IMR-90 (cell line): ENCODE measurements around the gene ATPAF2.

Experiments
- CEBPB ChIP-seq: IDR thresholded peaks from 2 replicates; pipeline ENCODE4 v1.6.1; 2012; ENCODE audit warnings: low read depth, low read length, improper control_type of control experiment
- POLR2A ChIP-seq: IDR thresholded peaks from 2 replicates; pipeline ENCODE4 v1.6.1; 2012; ENCODE audit warnings: mild to moderate bottlenecking, low read depth, low read length
- TF ChIP-seq, protein P1 (sequence below): conservative IDR thresholded peaks from 2 replicates; pipeline ENCODE4 v1.5.1; 2012; ENCODE audit warnings: mild to moderate bottlenecking, low read depth, low read length, improper control_type of control experiment

DNA sequence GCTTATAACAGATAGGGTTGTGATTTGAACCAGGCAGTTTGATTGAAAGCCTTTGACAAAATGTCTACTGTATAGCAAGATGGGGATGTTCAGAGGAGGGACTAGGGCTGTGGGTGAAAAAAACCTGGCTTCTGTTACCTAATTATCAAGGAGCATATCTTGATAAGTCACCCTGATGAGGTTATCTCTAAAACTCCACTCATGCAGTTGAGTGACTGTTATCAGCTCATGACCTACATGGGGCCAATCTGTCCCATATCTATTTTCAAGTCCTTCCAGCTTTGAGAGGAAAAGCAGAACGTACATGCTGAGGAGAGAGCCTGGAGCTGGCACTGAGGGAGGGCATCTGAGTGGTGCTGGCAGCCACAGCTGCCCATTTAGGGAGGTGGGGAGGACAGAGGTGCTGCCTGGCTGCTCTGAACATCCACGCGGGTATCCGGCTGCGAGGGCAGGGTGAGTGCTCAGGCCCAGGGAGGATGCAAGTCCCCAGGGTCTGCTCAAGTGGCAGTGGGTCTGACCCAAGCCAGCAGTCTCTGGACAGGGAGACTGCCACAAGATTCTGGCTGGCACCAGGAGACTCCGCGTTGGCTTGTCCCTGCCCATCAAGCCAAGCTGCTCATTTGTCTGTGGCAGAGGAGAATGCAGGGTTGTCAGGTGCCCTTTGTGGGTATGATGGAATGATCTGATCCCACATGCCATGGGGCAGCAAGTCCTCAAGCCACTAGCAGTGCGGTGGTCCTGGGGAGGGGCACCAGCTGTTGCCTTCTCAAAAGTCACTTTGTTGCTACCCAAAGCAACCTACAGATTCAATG, 29.2 kb downstream of the ATPAF2 start:
- TF ChIP-seq POLR2A = no peak
- TF ChIP-seq, protein P1, sequence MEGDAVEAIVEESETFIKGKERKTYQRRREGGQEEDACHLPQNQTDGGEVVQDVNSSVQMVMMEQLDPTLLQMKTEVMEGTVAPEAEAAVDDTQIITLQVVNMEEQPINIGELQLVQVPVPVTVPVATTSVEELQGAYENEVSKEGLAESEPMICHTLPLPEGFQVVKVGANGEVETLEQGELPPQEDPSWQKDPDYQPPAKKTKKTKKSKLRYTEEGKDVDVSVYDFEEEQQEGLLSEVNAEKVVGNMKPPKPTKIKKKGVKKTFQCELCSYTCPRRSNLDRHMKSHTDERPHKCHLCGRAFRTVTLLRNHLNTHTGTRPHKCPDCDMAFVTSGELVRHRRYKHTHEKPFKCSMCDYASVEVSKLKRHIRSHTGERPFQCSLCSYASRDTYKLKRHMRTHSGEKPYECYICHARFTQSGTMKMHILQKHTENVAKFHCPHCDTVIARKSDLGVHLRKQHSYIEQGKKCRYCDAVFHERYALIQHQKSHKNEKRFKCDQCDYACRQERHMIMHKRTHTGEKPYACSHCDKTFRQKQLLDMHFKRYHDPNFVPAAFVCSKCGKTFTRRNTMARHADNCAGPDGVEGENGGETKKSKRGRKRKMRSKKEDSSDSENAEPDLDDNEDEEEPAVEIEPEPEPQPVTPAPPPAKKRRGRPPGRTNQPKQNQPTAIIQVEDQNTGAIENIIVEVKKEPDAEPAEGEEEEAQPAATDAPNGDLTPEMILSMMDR = no peak
- TF ChIP-seq CEBPB = no peak
